ENCODE results near the gene MED12.

MED12 gene

DNA sequence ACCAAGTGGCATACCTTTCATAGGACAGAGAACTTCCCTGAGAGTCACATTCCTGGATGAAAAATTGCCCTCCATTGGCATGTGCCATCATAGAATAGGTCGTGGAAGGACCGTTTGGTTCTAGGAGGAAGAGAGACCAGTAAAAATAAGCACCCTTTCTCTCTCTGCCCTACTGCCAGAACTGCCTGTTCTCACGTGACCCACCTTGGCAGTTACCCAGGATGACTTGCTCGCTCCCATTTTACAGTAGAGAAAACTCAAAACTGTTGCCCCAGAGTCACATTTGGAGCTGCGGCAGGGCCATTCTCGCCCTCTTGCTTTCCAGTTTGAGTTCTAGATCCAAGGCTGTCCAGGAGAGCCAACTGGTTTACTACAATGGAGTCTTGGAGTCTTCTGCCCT is 25.1 kb downstream of the MED12 start:
- peak; percentile 64 for DNase-seq (ENCODE audit: low read depth)
- H3K4me3 ChIP-seq (ENCODE audit: control insufficient read depth, low read depth, low read length): no peak overlapping the region
- TF ChIP-seq, protein P1, sequence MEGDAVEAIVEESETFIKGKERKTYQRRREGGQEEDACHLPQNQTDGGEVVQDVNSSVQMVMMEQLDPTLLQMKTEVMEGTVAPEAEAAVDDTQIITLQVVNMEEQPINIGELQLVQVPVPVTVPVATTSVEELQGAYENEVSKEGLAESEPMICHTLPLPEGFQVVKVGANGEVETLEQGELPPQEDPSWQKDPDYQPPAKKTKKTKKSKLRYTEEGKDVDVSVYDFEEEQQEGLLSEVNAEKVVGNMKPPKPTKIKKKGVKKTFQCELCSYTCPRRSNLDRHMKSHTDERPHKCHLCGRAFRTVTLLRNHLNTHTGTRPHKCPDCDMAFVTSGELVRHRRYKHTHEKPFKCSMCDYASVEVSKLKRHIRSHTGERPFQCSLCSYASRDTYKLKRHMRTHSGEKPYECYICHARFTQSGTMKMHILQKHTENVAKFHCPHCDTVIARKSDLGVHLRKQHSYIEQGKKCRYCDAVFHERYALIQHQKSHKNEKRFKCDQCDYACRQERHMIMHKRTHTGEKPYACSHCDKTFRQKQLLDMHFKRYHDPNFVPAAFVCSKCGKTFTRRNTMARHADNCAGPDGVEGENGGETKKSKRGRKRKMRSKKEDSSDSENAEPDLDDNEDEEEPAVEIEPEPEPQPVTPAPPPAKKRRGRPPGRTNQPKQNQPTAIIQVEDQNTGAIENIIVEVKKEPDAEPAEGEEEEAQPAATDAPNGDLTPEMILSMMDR (conservative IDR thresholded peaks at IDR 0.05; ENCODE audit: control insufficient read depth, insufficient read depth, low read depth, low read length): no peak

DNA sequence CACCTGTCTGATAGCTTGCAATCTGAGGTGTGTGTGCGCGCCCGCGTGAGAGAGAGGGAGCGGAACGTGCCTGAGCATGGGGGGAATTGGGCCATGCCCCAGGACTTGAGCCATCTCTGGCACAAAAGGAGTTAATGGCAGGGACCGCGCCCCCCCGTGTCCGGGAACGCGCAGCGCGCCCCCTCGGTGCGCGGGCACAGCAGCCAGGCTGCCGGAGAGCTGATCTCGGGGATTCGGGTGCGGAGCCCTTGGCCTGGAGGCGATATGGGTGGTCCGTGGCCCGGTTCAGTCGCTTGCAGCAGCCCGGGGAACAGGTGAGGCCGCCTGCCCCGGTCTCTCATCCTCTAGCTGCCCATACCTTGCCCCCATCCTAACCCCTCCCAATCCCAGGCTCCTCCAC is 26.3 kb downstream of the MED12 start, which contains the start of gene NLGN3:
NLGN3 (plus strand) TSS at position 191 of the 400 bp plus-strand sequence. CDS start 2,909 bp downstream, outside the sequence.
- H3K4me3 ChIP-seq (ENCODE audit: control insufficient read depth, low read depth, low read length): no peak within 1 kb of the TSS
- TF ChIP-seq, protein P1 (conservative IDR thresholded peaks at IDR 0.05; ENCODE audit: control insufficient read depth, insufficient read depth, low read depth, low read length): no peak
- no peak for DNase-seq (ENCODE audit: low read depth)

DNA sequence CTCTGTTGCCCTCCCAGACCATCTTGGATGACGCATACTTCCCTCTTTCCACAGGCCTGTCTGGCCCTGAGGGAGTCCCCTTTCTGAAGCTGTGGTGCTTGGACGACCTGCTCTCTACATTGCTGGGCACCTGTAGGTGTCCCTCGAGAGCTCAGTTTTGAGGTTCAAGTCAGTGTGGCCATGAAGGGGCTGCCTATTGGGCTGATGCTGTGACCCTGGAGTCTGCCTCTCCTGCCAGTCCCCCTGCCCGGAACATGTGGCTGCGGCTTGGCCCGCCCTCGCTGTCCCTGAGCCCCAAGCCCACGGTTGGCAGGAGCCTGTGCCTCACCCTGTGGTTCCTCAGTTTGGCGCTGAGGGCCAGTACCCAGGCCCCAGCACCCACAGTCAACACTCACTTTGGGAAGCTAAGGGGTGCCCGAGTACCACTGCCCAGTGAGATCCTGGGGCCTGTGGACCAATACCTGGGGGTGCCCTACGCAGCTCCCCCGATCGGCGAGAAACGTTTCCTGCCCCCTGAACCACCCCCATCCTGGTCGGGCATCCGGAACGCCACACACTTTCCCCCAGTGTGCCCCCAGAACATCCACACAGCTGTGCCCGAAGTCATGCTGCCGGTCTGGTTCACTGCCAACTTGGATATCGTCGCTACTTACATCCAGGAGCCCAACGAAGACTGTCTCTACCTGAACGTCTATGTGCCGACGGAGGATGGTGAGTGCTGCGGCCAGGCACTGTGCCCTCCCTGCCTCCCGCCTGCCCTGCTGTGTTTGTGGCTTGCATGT is 29.3 kb downstream of the MED12 start:
- H3K4me3 ChIP-seq (ENCODE audit: control insufficient read depth, low read depth, low read length): no peak overlapping the region
- no peak for DNase-seq (ENCODE audit: low read depth)
- TF ChIP-seq, protein P1 (conservative IDR thresholded peaks at IDR 0.05; ENCODE audit: control insufficient read depth, insufficient read depth, low read depth, low read length): no peak

DNA sequence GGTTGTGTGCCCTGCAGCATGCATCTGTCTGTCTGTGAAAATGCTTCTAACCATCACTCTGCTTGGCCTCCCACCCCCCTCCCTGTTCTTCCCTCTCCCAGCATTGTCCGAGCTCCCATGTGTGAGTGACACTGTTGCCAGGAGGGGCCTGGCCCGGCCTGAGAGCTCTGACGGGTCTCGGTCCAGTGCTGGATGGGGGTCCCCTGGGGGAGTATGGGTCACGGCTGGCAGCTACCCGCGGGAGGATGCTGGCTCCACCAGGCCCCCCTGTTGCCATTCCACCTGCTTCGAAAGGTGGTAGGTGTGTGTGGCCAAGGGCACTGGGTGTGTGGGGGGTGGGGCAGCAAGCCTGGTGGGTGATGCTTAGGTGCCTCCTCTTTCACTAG is 29.9 kb downstream of the MED12 start:
- TF ChIP-seq, protein P1 (conservative IDR thresholded peaks at IDR 0.05; ENCODE audit: control insufficient read depth, insufficient read depth, low read depth, low read length): no peak
- H3K4me3 ChIP-seq (ENCODE audit: control insufficient read depth, low read depth, low read length): no peak overlapping the region
- DNase-seq (ENCODE audit: low read depth): no peak

DNA sequence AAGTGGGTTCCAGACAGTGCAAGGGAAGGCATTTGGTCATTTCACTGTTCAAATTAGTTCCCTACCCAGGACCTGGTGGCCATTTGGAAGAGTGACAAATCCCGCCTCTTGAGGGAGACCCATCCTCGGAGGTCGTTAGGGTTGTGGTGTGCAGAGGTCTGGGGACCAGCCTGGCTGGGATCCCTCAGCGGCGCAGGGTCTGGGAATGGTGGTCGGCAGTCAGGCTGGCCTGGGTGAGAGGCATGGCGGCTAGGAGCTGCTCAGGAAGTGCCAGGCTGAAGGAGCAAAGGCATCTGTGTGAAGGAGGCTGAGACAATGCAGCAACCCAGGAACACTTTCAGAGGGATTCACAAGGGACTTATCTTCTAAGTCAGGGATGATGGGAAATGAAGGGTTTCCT is 33.0 kb downstream of the MED12 start:
- no peak overlapping the region for H3K4me3 ChIP-seq (ENCODE audit: control insufficient read depth, low read depth, low read length)
- TF ChIP-seq, protein P1 (conservative IDR thresholded peaks at IDR 0.05; ENCODE audit: control insufficient read depth, insufficient read depth, low read depth, low read length): no peak
- no peak for DNase-seq (ENCODE audit: low read depth)

DNA sequence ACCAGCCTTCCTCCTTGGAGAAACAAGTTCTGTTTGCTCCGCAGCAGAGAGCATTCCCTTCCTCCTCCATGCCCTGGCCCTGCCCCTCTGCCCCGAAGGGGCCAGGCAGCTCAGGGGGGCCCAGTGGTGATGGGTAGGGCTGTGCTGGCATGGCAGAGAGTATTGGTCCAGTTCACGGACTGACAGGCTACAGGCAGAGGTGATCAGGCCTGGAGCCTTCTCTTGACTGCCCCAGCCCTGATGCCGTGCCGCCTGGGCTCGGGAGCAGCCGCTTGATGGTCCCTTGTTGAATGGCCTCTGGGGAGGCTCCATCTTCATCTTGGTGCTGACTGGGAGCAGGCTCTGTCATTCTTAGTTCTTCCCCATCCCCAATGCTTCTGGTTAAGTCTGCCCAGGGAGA is 35.8 kb downstream of the MED12 start:
- TF ChIP-seq, protein P1 (conservative IDR thresholded peaks at IDR 0.05; ENCODE audit: control insufficient read depth, insufficient read depth, low read depth, low read length): no peak
- no peak for DNase-seq (ENCODE audit: low read depth)
- no peak overlapping the region for H3K4me3 ChIP-seq (ENCODE audit: control insufficient read depth, low read depth, low read length)
